HepG2 (cell line): ENCODE results near the gene SRPK3. TPM values are rescaled to one million over a fixed set of nuclear protein-coding genes. Genes with fewer than 3 reads are reported as not detected.

Experiments used
- ATAC-seq: fragments of 200-7000 bp; cut with Tn5 transposase; 3 replicates; pipeline ENCODE4 v1.9.1; 2020; ENCODE audit warnings: mild to moderate bottlenecking, moderate library complexity
- BruUV-seq: library from RNA; stranded (reverse); fragments of 400-500 nt; replicated peaks from 2 replicates; lab custom pipeline; 2021; lab: Mats Ljungman, UMichigan
- CTCF ChIA-PET: fragments of 300-600 bp; formaldehyde crosslinking; extraction: SDS; loops from one replicate; lab custom pipeline; 2021; ENCODE audit warnings: low total read pairs, inconsistent platforms, low intra/inter-chr PET ratio; lab: Yijun Ruan, JAX
- POLR2A ChIA-PET: fragments of 350-600 bp; sonication (Branson Sonifier 250); formaldehyde crosslinking; loops from one replicate; lab custom pipeline; 2020; ENCODE audit warnings: antibody characterized with exemption, inconsistent platforms; lab: Yijun Ruan, JAX
- DNase-seq: peaks from one replicate; pipeline ENCODE4 v3.0.0-alpha.2; 2015; ENCODE audit warnings: low spot score
- FAIRE-seq: peaks from 3 replicates; lab custom pipeline; 2011; peaks lifted over from hg19 to GRCh38; lab: Jason Lieb, UNC
- H2AFZ ChIP-seq: one replicate; pipeline ENCODE4 v1.6.1; 2011; ENCODE audit warnings: low read length, inconsistent platforms
- H3K27ac ChIP-seq: fragments of 300-600 bp; 3 replicates; pipeline ENCODE4 v1.8.0; 2011; ENCODE audit warnings: mixed run types, mild to moderate bottlenecking, mixed read lengths, low read length, inconsistent platforms; ENCODE audit not compliant: insufficient read depth; ENCODE audit errors: extremely low read length
- H3K27me3 ChIP-seq, 2 experiments: fragments of 200-600 bp in 1 of 2; 2 replicates in 1 of 2; 3 replicates in 1 of 2; pipeline versions ENCODE4 v1.6.0 to v1.8.0; 2011; ENCODE audit warnings: low read length in 2 of 2, mild to moderate bottlenecking in 2 of 2, moderate library complexity in 2 of 2, inconsistent platforms in 1 of 2; ENCODE audit not compliant: insufficient read depth in 2 of 2, control insufficient read depth in 1 of 2
- H3K36me3 ChIP-seq, 2 experiments: fragments of 200-600 bp in 1 of 2; replicated peaks in 1 of 2; 2 replicates in 1 of 2; 3 replicates in 1 of 2; pipeline versions ENCODE4 v1.5.1 to v1.8.0; 2011; ENCODE audit warnings: low read length in 2 of 2, inconsistent platforms in 1 of 2; ENCODE audit not compliant: insufficient read depth in 2 of 2, control insufficient read depth in 1 of 2
- H3K4me1 ChIP-seq: 2 replicates; pipeline ENCODE4 v1.5.1; 2012; ENCODE audit warnings: low read length, inconsistent platforms; ENCODE audit not compliant: insufficient read depth
- H3K4me2 ChIP-seq: 2 replicates; pipeline ENCODE4 v1.6.0; 2011; ENCODE audit warnings: low read depth, low read length, inconsistent platforms
- H3K4me3 ChIP-seq, 3 experiments: fragments of 200-600 bp in 1 of 3; sonication (generic), shearing (Covaris generic) in 1 of 3; replicated peaks in 1 of 3; 2 replicates each; pipeline ENCODE4 v1.5.1; 2011 to 2016; ENCODE audit warnings: low read length in 3 of 3, inconsistent platforms in 2 of 3, low read depth in 2 of 3, mild to moderate bottlenecking in 2 of 3, control low read depth in 1 of 3, mixed read lengths in 1 of 3; ENCODE audit not compliant: insufficient read depth in 1 of 3
- H3K79me2 ChIP-seq: one replicate; pipeline ENCODE4 v1.6.1; 2011; ENCODE audit warnings: low read length, inconsistent platforms; ENCODE audit not compliant: insufficient read depth
- H3K9ac ChIP-seq: 2 replicates; pipeline ENCODE4 v1.6.0; 2011; ENCODE audit warnings: mild to moderate bottlenecking, low read depth, low read length, inconsistent platforms; ENCODE audit not compliant: insufficient read depth
- H3K9me3 ChIP-seq: 2 replicates; pipeline ENCODE4 v1.5.1; 2012; ENCODE audit warnings: mild to moderate bottlenecking, low read length
- H4K20me1 ChIP-seq: 2 replicates; pipeline ENCODE4 v1.6.0; 2011; ENCODE audit warnings: inconsistent platforms, mild to moderate bottlenecking, low read length, moderate library complexity; ENCODE audit not compliant: insufficient read depth
- BORCS8-MEF2B ChIP-seq: sonication (generic); formaldehyde crosslinking; IDR thresholded peaks from 2 replicates; pipeline ENCODE4 v1.8.0; 2022; ENCODE audit warnings: mild to moderate bottlenecking, missing genetic modification reagents
- EZH2 ChIP-seq: conservative IDR thresholded peaks from 2 replicates; pipeline ENCODE4 v1.6.1; 2012; ENCODE audit warnings: mild to moderate bottlenecking, low read depth, low read length, moderate library complexity
- MIER2 ChIP-seq: IDR thresholded peaks from 2 replicates; pipeline ENCODE4 v1.6.1; 2016; ENCODE audit warnings: missing biosample characterization, missing genetic modification reagents
- POLR2A ChIP-seq, 2 experiments: IDR thresholded peaks; 2 replicates each; pipeline ENCODE4 v1.6.1; 2011; ENCODE audit warnings: low read depth in 2 of 2, low read length in 2 of 2, mild to moderate bottlenecking in 1 of 2, moderate library complexity in 1 of 2; ENCODE audit not compliant: insufficient read depth in 1 of 2
- RELA ChIP-seq: sonication (generic); formaldehyde crosslinking; IDR thresholded peaks from 2 replicates; pipeline ENCODE4 v1.4.0; 2020; ENCODE audit warnings: missing genetic modification reagents
- SCMH1 ChIP-seq: sonication (generic); formaldehyde crosslinking; IDR thresholded peaks from 2 replicates; pipeline ENCODE4 v1.9.0; 2021; ENCODE audit warnings: missing genetic modification reagents, mild to moderate bottlenecking, borderline replicate concordance
- ZNF737 ChIP-seq: sonication (generic); formaldehyde crosslinking; IDR thresholded peaks from 2 replicates; pipeline ENCODE4 v1.5.0; 2020; ENCODE audit warnings: missing genetic modification reagents, mild to moderate bottlenecking, borderline replicate concordance
- ZNF780A ChIP-seq: sonication (generic); formaldehyde crosslinking; IDR thresholded peaks from 2 replicates; pipeline ENCODE4 v1.8.0; 2022; ENCODE audit warnings: mild to moderate bottlenecking, missing genetic modification reagents, moderate library complexity
- WGBS: methylation state at CpG from one replicate; pipeline ENCODE4 v1.1.6; 2017; ENCODE audit warnings: low lambda C conversion rate; 5-methylcytosine and 5-hydroxymethylcytosine counted together
- in situ Hi-C: cut with HindIII; loops from 2 replicates; pipeline ENCODE4 v1.10.0; 2017; ENCODE audit warnings: low pct_unique_long_range_greater_than_20kb; ENCODE audit not compliant: extremely low pct_ligation_motif_present
- intact Hi-C: fragments of 100-400 bp; cut with micrococcal nuclease; formaldehyde crosslinking; loops from one replicate; pipeline ENCODE4 v1.10.0; 2022; ENCODE audit not compliant: unreplicated experiment
- polyA plus RNA-seq, 8 experiments: library from polyadenylated mRNA; depleted of rRNA in 3 of 8; stranded (reverse) in 7 of 8; unstranded in 1 of 8; fragments of >200 nt; fragmentation: Illumina TruSeq in 4 of 8; extraction: Trizol in 4 of 8; gene quantifications; 2 replicates each; pipeline versions ENCODE4 v1.2.1 to v1.2.3, GENCODE V29; 2011 to 2016; ENCODE audit warnings: low read depth in 4 of 8, missing spikeins in 1 of 8, mixed read lengths in 1 of 8; ENCODE audit not compliant: insufficient read depth in 1 of 8
- total RNA-seq, 5 experiments: library from RNA; depleted of rRNA; stranded (reverse); fragments of >200 nt; fragmentation: Illumina TruSeq; extraction: Trizol; gene quantifications; 2 replicates each; pipeline ENCODE4 v1.2.3, GENCODE V29; 2016; ENCODE audit warnings: low read depth in 1 of 5
- TF ChIP-seq, protein P1 (sequence below), 2 experiments: fragments of 450-650 bp in 1 of 2; sonication (generic) in 1 of 2; formaldehyde crosslinking; IDR thresholded peaks; 2 replicates each; pipeline versions ENCODE4 v1.5.0 to v1.8.0; 2020 to 2022; ENCODE audit warnings: mild to moderate bottlenecking in 1 of 2, missing genetic modification reagents in 1 of 2
- TF ChIP-seq, protein P2 (sequence below): sonication (generic); formaldehyde crosslinking; IDR thresholded peaks from 2 replicates; pipeline ENCODE4 v1.5.1; 2020; ENCODE audit warnings: mild to moderate bottlenecking, missing genetic modification reagents, borderline replicate concordance
- TF ChIP-seq, protein P3 (sequence below): sonication (generic); formaldehyde crosslinking; IDR thresholded peaks from 2 replicates; pipeline ENCODE4 v1.4.0; 2020; ENCODE audit warnings: mild to moderate bottlenecking, missing genetic modification reagents
- TF ChIP-seq, protein P4 (sequence below): IDR thresholded peaks from 2 replicates; pipeline ENCODE4 v1.6.1; 2018; ENCODE audit warnings: missing genetic modification reagents, mild to moderate bottlenecking, missing compliant biosample characterization
- TF ChIP-seq, protein P5 (sequence below): sonication (generic); formaldehyde crosslinking; IDR thresholded peaks from 2 replicates; pipeline ENCODE4 v1.4.0; 2020; ENCODE audit warnings: mild to moderate bottlenecking, missing genetic modification reagents

The SRPK3 gene
- total and polyA plus RNA-seq, 2 of the 13 experiments (the other 11 are each of a cell fraction or from before 2014, with no cell fraction given) = 0.22 to 0.30 TPM

DNA sequence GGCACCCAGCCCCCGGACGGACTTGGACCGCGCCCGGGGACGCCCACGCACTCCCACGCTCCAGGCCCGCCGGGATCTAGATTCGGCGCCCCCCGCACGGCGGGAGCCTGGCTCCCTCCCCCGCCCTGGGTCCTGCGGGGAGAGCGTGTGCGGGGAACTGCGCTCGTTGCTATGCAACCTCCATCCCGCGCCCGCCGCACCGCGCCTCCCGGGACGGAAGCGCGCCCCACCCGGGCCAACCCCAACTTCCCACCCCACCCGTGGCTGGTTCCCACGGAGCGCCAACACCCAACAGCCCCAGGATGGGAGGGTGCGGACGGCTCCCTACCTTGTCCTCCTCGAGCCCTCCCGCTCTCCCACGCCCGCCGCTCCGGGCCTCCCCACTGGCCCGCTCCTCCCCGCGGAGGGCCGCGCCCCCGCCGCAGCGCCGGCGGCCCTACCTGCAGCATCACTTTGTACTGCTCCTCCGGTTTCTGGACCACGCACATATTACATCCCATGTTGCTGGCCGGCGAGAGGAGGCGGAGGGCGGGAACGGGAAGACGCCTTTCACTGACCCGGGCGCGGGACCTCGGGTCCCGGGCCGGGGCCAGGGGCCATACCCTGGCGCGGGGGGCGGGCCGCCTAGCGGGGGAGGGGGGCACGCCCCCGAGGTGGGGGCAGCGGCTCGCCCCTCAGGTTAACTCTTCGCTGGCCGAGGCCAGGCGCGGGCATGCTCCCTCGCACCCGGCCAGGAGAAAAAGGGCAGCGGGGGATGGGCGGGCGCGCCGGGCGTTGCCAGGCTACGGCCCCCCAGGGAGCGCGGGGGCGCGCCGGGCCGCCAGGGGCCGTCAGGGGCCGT lies 49.2 kb downstream of the SRPK3 start, which contains the start of gene PDZD4:
Gene PDZD4 (minus strand): TSS at position 746 of the 841 bp plus-strand sequence. CDS start 246 bp downstream, at position 500.
- no peak within 1 kb of the TSS for H2AFZ ChIP-seq
- peaks cover 4 to 35% of the 10 kb centered on the region in 2 experiments; a peak in 3 of 5 replicates for H3K27me3 ChIP-seq
- POLR2A ChIA-PET = no interaction called here
- no peak for FAIRE-seq
- H3K4me3 ChIP-seq = no peak within 1 kb of the TSS; a peak in 1 of 6 replicates
- no peak for DNase-seq
- H3K27ac ChIP-seq = no peak within 1 kb of the TSS
- H3K4me2 ChIP-seq = no peak within 1 kb of the TSS
- H3K9ac ChIP-seq = no peak within 1 kb of the TSS
- intact Hi-C loops (no loop called here), in situ Hi-C loops (no loop called here)
- no TSS peak for BruUV-seq
- ATAC-seq = no peak
- H3K36me3 ChIP-seq = no peaks in the 10 kb centered on the region
- no peaks in the 10 kb centered on the region for H3K4me1 ChIP-seq
- no CpG with 5 or more reads among the region's 97 CpGs for WGBS
- H3K9me3 ChIP-seq = no peaks in the 10 kb centered on the region
- H4K20me1 ChIP-seq = no peaks in the 10 kb centered on the region
- CTCF ChIA-PET = no interaction called here
- H3K79me2 ChIP-seq = no peaks in the 10 kb centered on the region
- no peak for TF ChIP-seq RELA (CRISPR knock-in tag)
- TF ChIP-seq, protein P1, sequence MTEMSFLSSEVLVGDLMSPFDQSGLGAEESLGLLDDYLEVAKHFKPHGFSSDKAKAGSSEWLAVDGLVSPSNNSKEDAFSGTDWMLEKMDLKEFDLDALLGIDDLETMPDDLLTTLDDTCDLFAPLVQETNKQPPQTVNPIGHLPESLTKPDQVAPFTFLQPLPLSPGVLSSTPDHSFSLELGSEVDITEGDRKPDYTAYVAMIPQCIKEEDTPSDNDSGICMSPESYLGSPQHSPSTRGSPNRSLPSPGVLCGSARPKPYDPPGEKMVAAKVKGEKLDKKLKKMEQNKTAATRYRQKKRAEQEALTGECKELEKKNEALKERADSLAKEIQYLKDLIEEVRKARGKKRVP (CRISPR knock-in tag; IDR thresholded peaks at IDR 0.05) = no peak
- TF ChIP-seq POLR2A (IDR thresholded peaks at IDR 0.05; ENCODE audit: insufficient read depth in 1 of 2, low read depth in 2 of 2, low read length in 2 of 2) = no peak
- TF ChIP-seq BORCS8-MEF2B (CRISPR knock-in tag) = no peak
- TF ChIP-seq MIER2 = no peak
- TF ChIP-seq ZNF780A (CRISPR knock-in tag) = no peak
- TF ChIP-seq, protein P2, sequence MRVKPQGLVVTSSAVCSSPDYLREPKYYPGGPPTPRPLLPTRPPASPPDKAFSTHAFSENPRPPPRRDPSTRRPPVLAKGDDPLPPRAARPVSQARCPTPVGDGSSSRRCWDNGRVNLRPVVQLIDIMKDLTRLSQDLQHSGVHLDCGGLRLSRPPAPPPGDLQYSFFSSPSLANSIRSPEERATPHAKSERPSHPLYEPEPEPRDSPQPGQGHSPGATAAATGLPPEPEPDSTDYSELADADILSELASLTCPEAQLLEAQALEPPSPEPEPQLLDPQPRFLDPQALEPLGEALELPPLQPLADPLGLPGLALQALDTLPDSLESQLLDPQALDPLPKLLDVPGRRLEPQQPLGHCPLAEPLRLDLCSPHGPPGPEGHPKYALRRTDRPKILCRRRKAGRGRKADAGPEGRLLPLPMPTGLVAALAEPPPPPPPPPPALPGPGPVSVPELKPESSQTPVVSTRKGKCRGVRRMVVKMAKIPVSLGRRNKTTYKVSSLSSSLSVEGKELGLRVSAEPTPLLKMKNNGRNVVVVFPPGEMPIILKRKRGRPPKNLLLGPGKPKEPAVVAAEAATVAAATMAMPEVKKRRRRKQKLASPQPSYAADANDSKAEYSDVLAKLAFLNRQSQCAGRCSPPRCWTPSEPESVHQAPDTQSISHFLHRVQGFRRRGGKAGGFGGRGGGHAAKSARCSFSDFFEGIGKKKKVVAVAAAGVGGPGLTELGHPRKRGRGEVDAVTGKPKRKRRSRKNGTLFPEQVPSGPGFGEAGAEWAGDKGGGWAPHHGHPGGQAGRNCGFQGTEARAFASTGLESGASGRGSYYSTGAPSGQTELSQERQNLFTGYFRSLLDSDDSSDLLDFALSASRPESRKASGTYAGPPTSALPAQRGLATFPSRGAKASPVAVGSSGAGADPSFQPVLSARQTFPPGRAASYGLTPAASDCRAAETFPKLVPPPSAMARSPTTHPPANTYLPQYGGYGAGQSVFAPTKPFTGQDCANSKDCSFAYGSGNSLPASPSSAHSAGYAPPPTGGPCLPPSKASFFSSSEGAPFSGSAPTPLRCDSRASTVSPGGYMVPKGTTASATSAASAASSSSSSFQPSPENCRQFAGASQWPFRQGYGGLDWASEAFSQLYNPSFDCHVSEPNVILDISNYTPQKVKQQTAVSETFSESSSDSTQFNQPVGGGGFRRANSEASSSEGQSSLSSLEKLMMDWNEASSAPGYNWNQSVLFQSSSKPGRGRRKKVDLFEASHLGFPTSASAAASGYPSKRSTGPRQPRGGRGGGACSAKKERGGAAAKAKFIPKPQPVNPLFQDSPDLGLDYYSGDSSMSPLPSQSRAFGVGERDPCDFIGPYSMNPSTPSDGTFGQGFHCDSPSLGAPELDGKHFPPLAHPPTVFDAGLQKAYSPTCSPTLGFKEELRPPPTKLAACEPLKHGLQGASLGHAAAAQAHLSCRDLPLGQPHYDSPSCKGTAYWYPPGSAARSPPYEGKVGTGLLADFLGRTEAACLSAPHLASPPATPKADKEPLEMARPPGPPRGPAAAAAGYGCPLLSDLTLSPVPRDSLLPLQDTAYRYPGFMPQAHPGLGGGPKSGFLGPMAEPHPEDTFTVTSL = no peak
- TF ChIP-seq, protein P3, sequence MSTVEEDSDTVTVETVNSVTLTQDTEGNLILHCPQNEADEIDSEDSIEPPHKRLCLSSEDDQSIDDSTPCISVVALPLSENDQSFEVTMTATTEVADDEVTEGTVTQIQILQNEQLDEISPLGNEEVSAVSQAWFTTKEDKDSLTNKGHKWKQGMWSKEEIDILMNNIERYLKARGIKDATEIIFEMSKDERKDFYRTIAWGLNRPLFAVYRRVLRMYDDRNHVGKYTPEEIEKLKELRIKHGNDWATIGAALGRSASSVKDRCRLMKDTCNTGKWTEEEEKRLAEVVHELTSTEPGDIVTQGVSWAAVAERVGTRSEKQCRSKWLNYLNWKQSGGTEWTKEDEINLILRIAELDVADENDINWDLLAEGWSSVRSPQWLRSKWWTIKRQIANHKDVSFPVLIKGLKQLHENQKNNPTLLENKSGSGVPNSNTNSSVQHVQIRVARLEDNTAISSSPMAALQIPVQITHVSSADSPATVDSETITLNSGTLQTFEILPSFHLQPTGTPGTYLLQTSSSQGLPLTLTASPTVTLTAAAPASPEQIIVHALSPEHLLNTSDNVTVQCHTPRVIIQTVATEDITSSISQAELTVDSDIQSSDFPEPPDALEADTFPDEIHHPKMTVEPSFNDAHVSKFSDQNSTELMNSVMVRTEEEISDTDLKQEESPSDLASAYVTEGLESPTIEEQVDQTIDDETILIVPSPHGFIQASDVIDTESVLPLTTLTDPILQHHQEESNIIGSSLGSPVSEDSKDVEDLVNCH (CRISPR knock-in tag) = no peak
- TF ChIP-seq SCMH1 (CRISPR knock-in tag) = no peak
- no peak for TF ChIP-seq ZNF737 (CRISPR knock-in tag)
- no peak for TF ChIP-seq EZH2
- TF ChIP-seq, protein P4, sequence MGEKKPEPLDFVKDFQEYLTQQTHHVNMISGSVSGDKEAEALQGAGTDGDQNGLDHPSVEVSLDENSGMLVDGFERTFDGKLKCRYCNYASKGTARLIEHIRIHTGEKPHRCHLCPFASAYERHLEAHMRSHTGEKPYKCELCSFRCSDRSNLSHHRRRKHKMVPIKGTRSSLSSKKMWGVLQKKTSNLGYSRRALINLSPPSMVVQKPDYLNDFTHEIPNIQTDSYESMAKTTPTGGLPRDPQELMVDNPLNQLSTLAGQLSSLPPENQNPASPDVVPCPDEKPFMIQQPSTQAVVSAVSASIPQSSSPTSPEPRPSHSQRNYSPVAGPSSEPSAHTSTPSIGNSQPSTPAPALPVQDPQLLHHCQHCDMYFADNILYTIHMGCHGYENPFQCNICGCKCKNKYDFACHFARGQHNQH (CRISPR knock-in tag) = no peak
- TF ChIP-seq, protein P5, sequence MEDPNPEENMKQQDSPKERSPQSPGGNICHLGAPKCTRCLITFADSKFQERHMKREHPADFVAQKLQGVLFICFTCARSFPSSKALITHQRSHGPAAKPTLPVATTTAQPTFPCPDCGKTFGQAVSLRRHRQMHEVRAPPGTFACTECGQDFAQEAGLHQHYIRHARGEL (CRISPR knock-in tag) = no peak
